Mesendoderm (in vitro differentiated cells): ENCODE results near the gene SPEF2.

Source experiments
- DNase-seq: peaks from one replicate; pipeline ENCODE4 v3.0.0; 2013
- H2AK5ac ChIP-seq: 2 replicates; pipeline ENCODE4 v1.6.1; 2013; ENCODE audit warnings: low read length, inconsistent platforms
- H2BK120ac ChIP-seq: 2 replicates; pipeline ENCODE4 v1.6.1; 2013; ENCODE audit warnings: low read depth, mild to moderate bottlenecking, low read length, moderate library complexity, mixed read lengths
- H2BK15ac ChIP-seq: replicated peaks from 2 replicates; pipeline ENCODE4 v1.6.1; 2013; ENCODE audit warnings: low read depth, mild to moderate bottlenecking, moderate library complexity
- H2BK5ac ChIP-seq: 2 replicates; pipeline ENCODE4 v1.6.1; 2013; ENCODE audit warnings: low read length, inconsistent platforms
- H3K18ac ChIP-seq: 2 replicates; pipeline ENCODE4 v1.6.1; 2013; ENCODE audit warnings: mild to moderate bottlenecking, low read length, mixed read lengths
- H3K23ac ChIP-seq: one replicate; pipeline ENCODE4 v1.6.1; 2013; ENCODE audit warnings: low read length
- H3K27ac ChIP-seq: 2 replicates; pipeline ENCODE4 v1.5.1; 2013; ENCODE audit warnings: low read depth, mild to moderate bottlenecking, inconsistent platforms, low read length, moderate library complexity
- H3K27me3 ChIP-seq: 2 replicates; pipeline ENCODE4 v1.6.1; 2013; ENCODE audit warnings: low read length, control low read depth, mild to moderate bottlenecking, inconsistent platforms; ENCODE audit not compliant: insufficient read depth, poor library complexity
- H3K36me3 ChIP-seq: 2 replicates; pipeline ENCODE4 v1.6.1; 2013; ENCODE audit warnings: low read length, inconsistent platforms; ENCODE audit not compliant: control insufficient read depth, insufficient read depth
- H3K4ac ChIP-seq: one replicate; pipeline ENCODE4 v1.6.1; 2013; ENCODE audit warnings: low read depth, mild to moderate bottlenecking, low read length, moderate library complexity
- H3K4me1 ChIP-seq: 2 replicates; pipeline ENCODE4 v1.6.1; 2013; ENCODE audit warnings: low read depth, low read length, inconsistent platforms; ENCODE audit not compliant: control insufficient read depth
- H3K4me2 ChIP-seq: 2 replicates; pipeline ENCODE4 v1.6.1; 2013; ENCODE audit warnings: low read length
- H3K4me3 ChIP-seq: 2 replicates; pipeline ENCODE4 v1.5.1; 2013; ENCODE audit warnings: mild to moderate bottlenecking, low read length
- H3K56ac ChIP-seq: one replicate; pipeline ENCODE4 v1.6.1; 2013; ENCODE audit warnings: low read length
- H3K79me1 ChIP-seq: 2 replicates; pipeline ENCODE4 v1.6.1; 2013; ENCODE audit warnings: low read length, inconsistent platforms
- H3K79me2 ChIP-seq: 2 replicates; pipeline ENCODE4 v1.6.1; 2013; ENCODE audit warnings: mild to moderate bottlenecking, low read length; ENCODE audit not compliant: control insufficient read depth, insufficient read depth
- H3K9ac ChIP-seq: 2 replicates; pipeline ENCODE4 v1.6.1; 2013; ENCODE audit warnings: low read length, inconsistent platforms
- H4K5ac ChIP-seq: one replicate; pipeline ENCODE4 v1.6.1; 2013; ENCODE audit warnings: low read length
- H4K8ac ChIP-seq: one replicate; pipeline ENCODE4 v1.6.1; 2013; ENCODE audit warnings: low read depth, mild to moderate bottlenecking, control low read depth, low read length, moderate library complexity
- WGBS: extraction: QIAGEN DNeasy Blood & Tissue Kit; methylation state at CpG from one replicate; pipeline ENCODE4 v1.1.7; 2013; ENCODE audit warnings: low lambda C conversion rate, missing lambda C conversion rate; ENCODE audit not compliant: insufficient coverage; ENCODE audit errors: extremely low coverage; 5-methylcytosine and 5-hydroxymethylcytosine counted together

The SPEF2 gene

GRCh38 chr5:35819668-35820067 is 202.0 kb downstream of the SPEF2 start:
- Histone ChIP-seq H4K5ac (no peak overlapping the region), H3K27me3 (no peaks in the 10 kb centered on the region), H3K4me3 (no peak overlapping the region), H3K36me3 (no peaks in the 10 kb centered on the region), H3K4me2 (no peak overlapping the region), H3K79me2 (no peaks in the 10 kb centered on the region), H3K23ac (no peak overlapping the region), H2BK5ac (no peak overlapping the region), H3K56ac (no peak overlapping the region), H2AK5ac (no peak overlapping the region), H3K9ac (no peak overlapping the region), H3K18ac (no peak overlapping the region), H3K79me1 (no peaks in the 10 kb centered on the region), H2BK120ac (no peak overlapping the region), H2BK15ac (no peak overlapping the region), H3K4me1 (peaks cover 2% of the 10 kb centered on the region), H3K27ac (no peak overlapping the region), H4K8ac (no peak overlapping the region), H3K4ac (no peak overlapping the region)
- WGBS = no CpG with 5 or more reads among the region's 1 CpG
- DNase-seq = no peak

GRCh38 chr5:35820735-35821134 is 203.1 kb downstream of the SPEF2 start:
- no peak overlapping the region for H3K4ac ChIP-seq
- no peak overlapping the region for H4K5ac ChIP-seq
- H2AK5ac ChIP-seq = no peak overlapping the region
- H4K8ac ChIP-seq = no peak overlapping the region
- H2BK15ac ChIP-seq = no peak overlapping the region
- H3K56ac ChIP-seq = no peak overlapping the region
- no peaks in the 10 kb centered on the region for H3K27me3 ChIP-seq
- no peak overlapping the region for H3K18ac ChIP-seq
- peaks cover 2% of the 10 kb centered on the region for H3K4me1 ChIP-seq
- no peak for DNase-seq
- WGBS = no CpG with 5 or more reads among the region's 4 CpGs
- H3K4me2 ChIP-seq = no peak overlapping the region
- H2BK5ac ChIP-seq = no peak overlapping the region
- no peak overlapping the region for H3K9ac ChIP-seq
- H3K27ac ChIP-seq = no peak overlapping the region
- no peaks in the 10 kb centered on the region for H3K79me1 ChIP-seq
- H3K36me3 ChIP-seq = no peaks in the 10 kb centered on the region
- H3K79me2 ChIP-seq = no peaks in the 10 kb centered on the region
- no peak overlapping the region for H3K4me3 ChIP-seq
- no peak overlapping the region for H2BK120ac ChIP-seq
- H3K23ac ChIP-seq = no peak overlapping the region

GRCh38 chr5:35821513-35821912 is 203.8 kb downstream of the SPEF2 start:
- no peaks in the 10 kb centered on the region for H3K79me2 ChIP-seq
- H3K4me3 ChIP-seq = no peak overlapping the region
- no peak overlapping the region for H3K4ac ChIP-seq
- no peak overlapping the region for H3K4me2 ChIP-seq
- H3K36me3 ChIP-seq = no peaks in the 10 kb centered on the region
- WGBS = no CpG with 5 or more reads among the region's 2 CpGs
- H4K5ac ChIP-seq = no peak overlapping the region
- H3K27me3 ChIP-seq = no peaks in the 10 kb centered on the region
- H3K27ac ChIP-seq = no peak overlapping the region
- no peak overlapping the region for H2AK5ac ChIP-seq
- H3K79me1 ChIP-seq = no peaks in the 10 kb centered on the region
- no peak overlapping the region for H2BK5ac ChIP-seq
- no peak overlapping the region for H3K56ac ChIP-seq
- no peak overlapping the region for H3K18ac ChIP-seq
- no peak overlapping the region for H2BK15ac ChIP-seq
- no peak for DNase-seq
- no peak overlapping the region for H4K8ac ChIP-seq
- no peak overlapping the region for H3K23ac ChIP-seq
- peaks cover 2% of the 10 kb centered on the region for H3K4me1 ChIP-seq
- no peak overlapping the region for H2BK120ac ChIP-seq
- H3K9ac ChIP-seq = no peak overlapping the region

GRCh38 chr5:35822511-35822910 is 204.8 kb downstream of the SPEF2 start:
- no peak for DNase-seq
- WGBS = no CpG with 5 or more reads among the region's 8 CpGs
- no peak overlapping the region for H4K5ac ChIP-seq
- H3K27ac ChIP-seq = no peak overlapping the region
- no peak overlapping the region for H3K4me2 ChIP-seq
- no peak overlapping the region for H3K4ac ChIP-seq
- no peak overlapping the region for H2BK5ac ChIP-seq
- H2BK15ac ChIP-seq = no peak overlapping the region
- no peak overlapping the region for H3K23ac ChIP-seq
- H2AK5ac ChIP-seq = no peak overlapping the region
- H3K56ac ChIP-seq = no peak overlapping the region
- no peaks in the 10 kb centered on the region for H3K27me3 ChIP-seq
- H3K18ac ChIP-seq = no peak overlapping the region
- H3K79me2 ChIP-seq = no peaks in the 10 kb centered on the region
- no peak overlapping the region for H4K8ac ChIP-seq
- no peaks in the 10 kb centered on the region for H3K79me1 ChIP-seq
- H3K4me3 ChIP-seq = no peak overlapping the region
- no peak overlapping the region for H2BK120ac ChIP-seq
- H3K36me3 ChIP-seq = no peaks in the 10 kb centered on the region
- no peaks in the 10 kb centered on the region for H3K4me1 ChIP-seq
- no peak overlapping the region for H3K9ac ChIP-seq

GRCh38 chr5:35823347-35824098 is 205.9 kb downstream of the SPEF2 start:
- H2BK120ac ChIP-seq = no peak overlapping the region
- H4K8ac ChIP-seq = no peak overlapping the region

GRCh38 chr5:35826056-35826455 is 208.4 kb downstream of the SPEF2 start:
- no CpG with 5 or more reads among the region's 3 CpGs for WGBS
- no peak overlapping the region for H3K23ac ChIP-seq

More at GRCh38 chr5:35823347-35824098, 205.9 kb downstream of the SPEF2 start:
- Histone ChIP-seq H3K27ac (no peak overlapping the region), H3K79me2 (no peaks in the 10 kb centered on the region), H3K23ac (no peak overlapping the region), H2BK5ac (no peak overlapping the region), H2BK15ac (no peak overlapping the region), H3K79me1 (no peaks in the 10 kb centered on the region), H3K36me3 (no peaks in the 10 kb centered on the region), H3K4me3 (no peak overlapping the region), H3K56ac (no peak overlapping the region), H3K4ac (no peak overlapping the region), H4K5ac (no peak overlapping the region), H3K4me2 (no peak overlapping the region), H3K27me3 (no peaks in the 10 kb centered on the region), H3K4me1 (no peaks in the 10 kb centered on the region), H3K9ac (no peak overlapping the region), H2AK5ac (no peak overlapping the region), H3K18ac (no peak overlapping the region)
- DNase-seq = no peak
- no CpG with 5 or more reads among the region's 7 CpGs for WGBS

More at GRCh38 chr5:35826056-35826455, 208.4 kb downstream of the SPEF2 start:
- H3K4me2 ChIP-seq = no peak overlapping the region
- no peak overlapping the region for H3K4ac ChIP-seq
- H3K4me3 ChIP-seq = no peak overlapping the region
- no peak overlapping the region for H3K9ac ChIP-seq
- H3K56ac ChIP-seq = no peak overlapping the region
- no peak overlapping the region for H3K18ac ChIP-seq
- H2AK5ac ChIP-seq = no peak overlapping the region
- H3K27ac ChIP-seq = no peak overlapping the region
- no peak overlapping the region for H2BK120ac ChIP-seq
- no peaks in the 10 kb centered on the region for H3K27me3 ChIP-seq
- H2BK15ac ChIP-seq = no peak overlapping the region
- H2BK5ac ChIP-seq = no peak overlapping the region
- H4K8ac ChIP-seq = no peak overlapping the region
- H3K79me2 ChIP-seq = no peaks in the 10 kb centered on the region
- no peaks in the 10 kb centered on the region for H3K36me3 ChIP-seq
- H4K5ac ChIP-seq = no peak overlapping the region
- H3K79me1 ChIP-seq = no peaks in the 10 kb centered on the region
- no peak for DNase-seq
- H3K4me1 ChIP-seq = no peaks in the 10 kb centered on the region
